ENCODE data around the gene MUC5B. TPM values are rescaled to one million over a fixed set of nuclear protein-coding genes. Genes with fewer than 3 reads are reported as not detected.

The MUC5B gene
- total RNA-seq, 2 experiments from 2014 or later: not detected

GRCh38 chr11:1307163-1307870 is 84.5 kb downstream of the MUC5B start:
- peak overlapping the region; percentile 87 for H3K4me3 Mint-ChIP-seq
- TF ChIP-seq CTCF (IDR thresholded peaks at IDR 0.05): no peak
- ATAC-seq (ENCODE audit: poor library complexity) (no peak), DNase-seq (peak in 3 of 14 experiments; percentile 31 to 62 (median 55))
- H3K9me3 Mint-ChIP-seq: no peaks in the 10 kb centered on the region
- H3K36me3 ChIP-seq (ENCODE audit: insufficient read depth, low read length): peaks cover 11% of the 10 kb centered on the region
- H3K36me3 Mint-ChIP-seq (ENCODE audit: low read depth): peaks cover 5% of the 10 kb centered on the region
- intact Hi-C loops (cut with DNase I, micrococcal nuclease): loop anchor here in 1 of 2 experiments (5.0 kb wide), 1 partner anchor 265 kb away; the partner anchor contains the start of gene DUSP8
- peak overlapping the region; percentile 84 for H3K27ac Mint-ChIP-seq
- no peak overlapping the region for H3K4me3 ChIP-seq (ENCODE audit: low read length)
- H3K27me3 Mint-ChIP-seq: no peaks in the 10 kb centered on the region
- POLR2A ChIA-PET: no interaction called here
- H3K27ac ChIP-seq (ENCODE audit: low read depth in 1 of 2, low read length in 2 of 2): no peak overlapping the region
- H3K27me3 ChIP-seq (ENCODE audit: control insufficient read depth in 1 of 2, insufficient read depth in 2 of 2, low read length in 2 of 2): no peaks in the 10 kb centered on the region
- CTCF ChIA-PET: no interaction called here
- H3K9me3 ChIP-seq (ENCODE audit: control insufficient read depth in 1 of 2, insufficient read depth in 1 of 2, low read length in 2 of 2): no peaks in the 10 kb centered on the region
- peaks cover 60% of the 10 kb centered on the region for H3K4me1 Mint-ChIP-seq (ENCODE audit: low read depth)
- peaks cover 63% of the 10 kb centered on the region for H3K4me1 ChIP-seq (ENCODE audit: insufficient read depth, low read length)

GRCh38 chr11:1307998-1308742 is 85.3 kb downstream of the MUC5B start:
- Histone ChIP-seq H3K27ac (ENCODE audit: low read depth in 1 of 2, low read length in 2 of 2) (no peak overlapping the region), H3K4me1 (ENCODE audit: insufficient read depth, low read length) (peaks cover 58% of the 10 kb centered on the region)
- CTCF ChIA-PET: no interaction called here

More at GRCh38 chr11:1307998-1308742, 85.3 kb downstream of the MUC5B start:
- Mint-ChIP-seq H3K4me1 (ENCODE audit: low read depth) (peaks cover 56% of the 10 kb centered on the region), H3K27me3 (no peaks in the 10 kb centered on the region), H3K36me3 (ENCODE audit: low read depth) (peaks cover 5% of the 10 kb centered on the region), H3K27ac (peak overlapping the region; percentile 84), H3K4me3 (peak overlapping the region; percentile 87), H3K9me3 (no peaks in the 10 kb centered on the region)
- DNase-seq (peak in 2 of 14 experiments; percentile 32 to 37), ATAC-seq (ENCODE audit: poor library complexity) (no peak)
- peaks cover 8% of the 10 kb centered on the region for H3K36me3 ChIP-seq (ENCODE audit: insufficient read depth, low read length)
- H3K9me3 ChIP-seq (ENCODE audit: control insufficient read depth in 1 of 2, insufficient read depth in 1 of 2, low read length in 2 of 2): no peaks in the 10 kb centered on the region
- POLR2A ChIA-PET: interaction anchor here (1.0 to 2.2 kb wide), 3 partner anchors 75 to 267 kb away, joined by 3 to 14 read pairs (median 13); partner anchors contain the start of gene BRSK2
- intact Hi-C loops (cut with DNase I, micrococcal nuclease): loop anchor here in 1 of 2 experiments (2.0 to 5.0 kb wide), 2 partner anchors 75 to 264 kb away; partner anchors contain the start of gene DUSP8
- H3K27me3 ChIP-seq (ENCODE audit: control insufficient read depth in 1 of 2, insufficient read depth in 2 of 2, low read length in 2 of 2): no peaks in the 10 kb centered on the region
- H3K4me3 ChIP-seq (ENCODE audit: low read length): peak overlapping the region; percentile 77
- TF ChIP-seq CTCF (IDR thresholded peaks at IDR 0.05): no peak

Data from CD4-positive, alpha-beta T cell (primary cell).